ENCODE data around the gene PRSS27.

PRSS27 gene

GRCh38 chr16:2708290-2708639 lies 11.8 kb downstream of the PRSS27 start:
- no peak overlapping the region for H3K4me3 ChIP-seq (ENCODE audit: low read length, poor library complexity, severe bottlenecking)
- H3K36me3 ChIP-seq (ENCODE audit: insufficient read depth, low read length) = no peaks in the 10 kb centered on the region
- TF ChIP-seq EZH2phosphoT487 (IDR thresholded peaks at IDR 0.05; ENCODE audit: borderline replicate concordance) (no peak), CTCF (conservative IDR thresholded peaks at IDR 0.05; ENCODE audit: low read length) (no peak)
- no peaks in the 10 kb centered on the region for H3K9me2 ChIP-seq (replicated peaks; ENCODE audit: low read depth, low read length)
- H3K4me1 ChIP-seq (ENCODE audit: insufficient read depth, low read length, poor library complexity, severe bottlenecking) = no peaks in the 10 kb centered on the region
- H3K4me2 ChIP-seq (ENCODE audit: low read depth, low read length, poor library complexity, severe bottlenecking) = no peak overlapping the region
- H3K9ac ChIP-seq (ENCODE audit: low read depth, low read length, poor library complexity, severe bottlenecking) = no peak overlapping the region
- no peaks in the 10 kb centered on the region for H3K27me3 ChIP-seq (ENCODE audit: insufficient read depth, low read length, poor library complexity, severe bottlenecking)
- H4K20me1 ChIP-seq (ENCODE audit: insufficient read depth, low read length, poor library complexity, severe bottlenecking) = no peaks in the 10 kb centered on the region
- H3K9me3 ChIP-seq (ENCODE audit: insufficient read depth, low read depth, low read length) = no peaks in the 10 kb centered on the region
- no peak overlapping the region for H2AFZ ChIP-seq (ENCODE audit: low read length)
- no peaks in the 10 kb centered on the region for H3K79me2 ChIP-seq (ENCODE audit: insufficient read depth, low read length)
- no peaks in the 10 kb centered on the region for H3F3A ChIP-seq (ENCODE audit: low read depth)

GRCh38 chr16:2707368-2708289 lies 12.4 kb downstream of the PRSS27 start:
- H3K9me2 ChIP-seq (replicated peaks; ENCODE audit: low read depth, low read length) = no peaks in the 10 kb centered on the region
- no peak overlapping the region for H2AFZ ChIP-seq (ENCODE audit: low read length)
- no peaks in the 10 kb centered on the region for H3K79me2 ChIP-seq (ENCODE audit: insufficient read depth, low read length)
- H3K4me2 ChIP-seq (ENCODE audit: low read depth, low read length, poor library complexity, severe bottlenecking) = no peak overlapping the region
- no peaks in the 10 kb centered on the region for H3K27me3 ChIP-seq (ENCODE audit: insufficient read depth, low read length, poor library complexity, severe bottlenecking)
- no peak for TF ChIP-seq CTCF (conservative IDR thresholded peaks at IDR 0.05; ENCODE audit: low read length)
- no peak for TF ChIP-seq EZH2phosphoT487 (IDR thresholded peaks at IDR 0.05; ENCODE audit: borderline replicate concordance)
- H3K4me3 ChIP-seq (ENCODE audit: low read length, poor library complexity, severe bottlenecking) = no peak overlapping the region
- no peak overlapping the region for H3K9ac ChIP-seq (ENCODE audit: low read depth, low read length, poor library complexity, severe bottlenecking)
- H3K36me3 ChIP-seq (ENCODE audit: insufficient read depth, low read length) = no peaks in the 10 kb centered on the region
- no peaks in the 10 kb centered on the region for H3K4me1 ChIP-seq (ENCODE audit: insufficient read depth, low read length, poor library complexity, severe bottlenecking)
- no peaks in the 10 kb centered on the region for H4K20me1 ChIP-seq (ENCODE audit: insufficient read depth, low read length, poor library complexity, severe bottlenecking)
- H3K9me3 ChIP-seq (ENCODE audit: insufficient read depth, low read depth, low read length) = no peaks in the 10 kb centered on the region
- no peaks in the 10 kb centered on the region for H3F3A ChIP-seq (ENCODE audit: low read depth)

- Histone ChIP-seq H3K36me3 (ENCODE audit: insufficient read depth, low read length) (peaks cover 4% of the 10 kb centered on the region; the same call in 1 of the 2 replicates), H3K9ac (ENCODE audit: low read depth, low read length, poor library complexity, severe bottlenecking) (no peak overlapping the region), H3K79me2 (ENCODE audit: insufficient read depth, low read length) (no peaks in the 10 kb centered on the region), H3K4me1 (ENCODE audit: insufficient read depth, low read length, poor library complexity, severe bottlenecking) (no peaks in the 10 kb centered on the region), H2AFZ (ENCODE audit: low read length) (no peak overlapping the region), H4K20me1 (ENCODE audit: insufficient read depth, low read length, poor library complexity, severe bottlenecking) (no peaks in the 10 kb centered on the region), H3F3A (ENCODE audit: low read depth) (no peaks in the 10 kb centered on the region), H3K4me3 (ENCODE audit: low read length, poor library complexity, severe bottlenecking) (no peak overlapping the region), H3K4me2 (ENCODE audit: low read depth, low read length, poor library complexity, severe bottlenecking) (no peak overlapping the region), H3K27me3 (ENCODE audit: insufficient read depth, low read length, poor library complexity, severe bottlenecking) (no peaks in the 10 kb centered on the region), H3K9me3 (ENCODE audit: insufficient read depth, low read depth, low read length) (no peaks in the 10 kb centered on the region), H3K9me2 (replicated peaks; ENCODE audit: low read depth, low read length) (no peaks in the 10 kb centered on the region)
- TF ChIP-seq EZH2phosphoT487 (IDR thresholded peaks at IDR 0.05; ENCODE audit: borderline replicate concordance) (no peak), CTCF (conservative IDR thresholded peaks at IDR 0.05; ENCODE audit: low read length) (no peak)
These were observed 13.3 kb downstream of the PRSS27 start for GRCh38 chr16:2706611-2707311.

Data from Loucy (cell line).